Measurements from ENCODE around the gene SIRPB2. TPM values are rescaled to one million over a fixed set of nuclear protein-coding genes. Genes with fewer than 3 reads are reported as not detected.

The SIRPB2 gene
- total RNA-seq, 1 donor, result not detected

GRCh38 chr20:1426231-1426849, 64.9 kb downstream of the SIRPB2 start:
- no peak overlapping the region for H3K4me3 ChIP-seq (ENCODE audit: low read depth, low read length)
- no peak for TF ChIP-seq CTCF (IDR thresholded peaks at IDR 0.05; ENCODE audit: insufficient read depth, low read length)
- no peak for DNase-seq (ENCODE audit: low read depth)

Small RNA genes lying within 50 kb of the gene (small RNA-seq; reads per million reads assigned to genes)
- not detected for gene RNU6-917P

Other genes starting within 250 kb of the SIRPB2 start
- gene SNPH, start 225.1 kb downstream of the SIRPB2 start, total RNA-seq (ENCODE audit: low replicate concordance), result 5.6 and 7.7 TPM in 2 replicates
- 1.4 and 2.3 TPM in 2 replicates for gene SDCBP2, start 162.3 kb downstream of the SIRPB2 start, total RNA-seq (ENCODE audit: low replicate concordance)
- 39.3 and 200 TPM in 2 replicates for gene FKBP1A, start 98.4 kb downstream of the SIRPB2 start, total RNA-seq (ENCODE audit: low replicate concordance)
- gene NSFL1C, start 24.6 kb downstream of the SIRPB2 start, total RNA-seq (ENCODE audit: low replicate concordance), result 24.1 and 26.9 TPM in 2 replicates
- gene SIRPD, start 66.3 kb upstream of the SIRPB2 start, total RNA-seq (ENCODE audit: low replicate concordance), result not detected in 2 replicates
- 0.90 TPM in 1 of 2 replicates, not detected in the other for gene SIRPB1, start 128.6 kb upstream of the SIRPB2 start, total RNA-seq (ENCODE audit: low replicate concordance)
- not detected in 2 replicates for gene SIRPG, start 166.4 kb upstream of the SIRPB2 start, total RNA-seq (ENCODE audit: low replicate concordance)

All from fibroblast of the aortic adventitia (primary cell).